Neural cell (in vitro differentiated cells): ENCODE results near the gene SNX15. TPM values are rescaled to one million over a fixed set of nuclear protein-coding genes. Genes with fewer than 3 reads are reported as not detected.

Source experiments
- H2AFZ ChIP-seq: fragments of 200-600, 300-800 bp; sonication (generic), shearing (Covaris generic); 2 replicates; pipeline ENCODE4 v1.6.0; 2014; ENCODE audit warnings: low read depth, mild to moderate bottlenecking, antibody characterized with exemption, low read length, moderate library complexity
- H3F3A ChIP-seq: fragments of 200-600 bp; shearing (Covaris generic); 2 replicates; pipeline ENCODE4 v1.6.1; 2016; ENCODE audit warnings: mild to moderate bottlenecking, moderate library complexity, mixed read lengths, antibody characterized with exemption, low read length; ENCODE audit not compliant: insufficient read depth, poor library complexity, severe bottlenecking
- H3K27ac ChIP-seq: fragments of 200-600, 300-800 bp; sonication (generic), shearing (Covaris generic); 2 replicates; pipeline ENCODE4 v1.5.1; 2014; ENCODE audit warnings: mild to moderate bottlenecking, low read length, moderate library complexity
- H3K27me3 ChIP-seq: fragments of 300-800, 200-600 bp; sonication (generic), shearing (Covaris generic); 2 replicates; pipeline ENCODE4 v1.6.0; 2014; ENCODE audit warnings: mild to moderate bottlenecking, low read depth, low read length, moderate library complexity; ENCODE audit not compliant: insufficient read depth
- H3K36me3 ChIP-seq: fragments of 300-800, 200-600 bp; sonication (generic), shearing (Covaris generic); 2 replicates; pipeline ENCODE4 v1.5.1; 2014; ENCODE audit warnings: mild to moderate bottlenecking, antibody characterized with exemption, low read length, moderate library complexity; ENCODE audit not compliant: insufficient read depth
- H3K4me2 ChIP-seq: fragments of 300-800, 200-600 bp; sonication (generic), shearing (Covaris generic); 2 replicates; pipeline ENCODE4 v1.6.0; 2014; ENCODE audit warnings: mild to moderate bottlenecking, low read length
- H3K4me3 ChIP-seq: fragments of 300-800, 200-600 bp; sonication (generic), shearing (Covaris generic); 2 replicates; pipeline ENCODE4 v1.5.1; 2014; ENCODE audit warnings: mild to moderate bottlenecking, low read length, moderate library complexity
- H3K79me2 ChIP-seq: fragments of 200-600 bp; shearing (Covaris generic); replicated peaks from 2 replicates; pipeline ENCODE4 v1.6.0; 2014; ENCODE audit warnings: mild to moderate bottlenecking, low read length, moderate library complexity; ENCODE audit not compliant: insufficient read depth
- H3K9ac ChIP-seq: fragments of 300-800, 200-600 bp; sonication (generic), shearing (Covaris generic); 2 replicates; pipeline ENCODE4 v1.6.1; 2016; ENCODE audit warnings: mild to moderate bottlenecking, low read length, mixed read lengths
- H3K9me2 ChIP-seq: fragments of 200-600 bp; shearing (Covaris generic); 2 replicates; pipeline ENCODE4 v1.6.1; 2016; ENCODE audit warnings: mild to moderate bottlenecking, low read length, mixed read lengths; ENCODE audit not compliant: insufficient read depth
- H3K9me3 ChIP-seq: fragments of 200-600, 300-800 bp; sonication (generic), shearing (Covaris generic); 2 replicates; pipeline ENCODE4 v1.6.1; 2016; ENCODE audit warnings: mild to moderate bottlenecking, mixed run types, low read length, moderate library complexity, mixed read lengths
- H4K20me1 ChIP-seq: fragments of 200-600 bp; shearing (Covaris generic); 2 replicates; pipeline ENCODE4 v1.6.1; 2016; ENCODE audit warnings: mild to moderate bottlenecking, mixed run types; ENCODE audit not compliant: insufficient read depth
- CTCF ChIP-seq: fragments of 450-650 bp; IDR thresholded peaks from 2 replicates; pipeline ENCODE4 v1.5.1; 2014; ENCODE audit warnings: antibody characterized with exemption, mild to moderate bottlenecking, moderate library complexity; ENCODE audit not compliant: poor library complexity, severe bottlenecking
- EP300 ChIP-seq: fragments of 450-650 bp; conservative IDR thresholded peaks from 2 replicates; pipeline ENCODE4 v1.6.1; 2014; ENCODE audit warnings: antibody characterized with exemption, mild to moderate bottlenecking, moderate library complexity; ENCODE audit not compliant: poor library complexity, severe bottlenecking
- EZH2 ChIP-seq: fragments of 200-600, 300-800 bp; shearing (Covaris generic), sonication (generic); IDR thresholded peaks from 2 replicates; pipeline ENCODE4 v1.6.1; 2014; ENCODE audit warnings: antibody characterized with exemption, low read length, borderline replicate concordance, mild to moderate bottlenecking; ENCODE audit not compliant: insufficient read depth, poor library complexity, severe bottlenecking
- MXI1 ChIP-seq: fragments of 450-650 bp; conservative IDR thresholded peaks from 2 replicates; pipeline ENCODE4 v1.6.1; 2014; ENCODE audit warnings: antibody characterized with exemption, mild to moderate bottlenecking; ENCODE audit not compliant: poor library complexity, severe bottlenecking
- POLR2AphosphoS5 ChIP-seq: IDR thresholded peaks from 2 replicates; pipeline ENCODE4 v1.6.1; 2012
- RAD21 ChIP-seq: fragments of 450-650 bp; conservative IDR thresholded peaks from 2 replicates; pipeline ENCODE4 v1.6.1; 2014; ENCODE audit warnings: antibody characterized with exemption, mild to moderate bottlenecking, moderate library complexity
- SMC3 ChIP-seq: fragments of 450-650 bp; conservative IDR thresholded peaks from 2 replicates; pipeline ENCODE4 v1.6.1; 2014; ENCODE audit warnings: antibody characterized with exemption, mild to moderate bottlenecking, moderate library complexity; ENCODE audit not compliant: poor library complexity
- TAF1 ChIP-seq: IDR thresholded peaks from 2 replicates; pipeline ENCODE4 v1.6.1; 2012; ENCODE audit warnings: low read depth
- polyA plus RNA-seq: library from polyadenylated mRNA; depleted of rRNA; stranded (reverse); fragments of >200 nt; gene quantifications from 2 replicates; pipeline ENCODE4 v1.2.3, GENCODE V29; 2014
- TF ChIP-seq, protein P1 (sequence below): IDR thresholded peaks from 2 replicates; pipeline ENCODE4 v1.6.1; 2012; ENCODE audit warnings: borderline replicate concordance

The SNX15 gene
- polyA plus RNA-seq, 1 donor from 2014 or later: 11.2 TPM

GRCh38 chr11:65057526-65057925, 30.3 kb downstream of the SNX15 start:
- no peaks in the 10 kb centered on the region for H3K27me3 ChIP-seq
- no peaks in the 10 kb centered on the region for H3K79me2 ChIP-seq
- no peaks in the 10 kb centered on the region for H3K36me3 ChIP-seq
- H3K9me3 ChIP-seq: no peaks in the 10 kb centered on the region
- no peak overlapping the region for H3K4me2 ChIP-seq
- H3K27ac ChIP-seq: no peak overlapping the region
- no peak for TF ChIP-seq POLR2AphosphoS5
- no peak for TF ChIP-seq TAF1
- no peak for TF ChIP-seq EP300
- TF ChIP-seq RAD21: no peak
- no peak for TF ChIP-seq MXI1
- TF ChIP-seq, protein P1, sequence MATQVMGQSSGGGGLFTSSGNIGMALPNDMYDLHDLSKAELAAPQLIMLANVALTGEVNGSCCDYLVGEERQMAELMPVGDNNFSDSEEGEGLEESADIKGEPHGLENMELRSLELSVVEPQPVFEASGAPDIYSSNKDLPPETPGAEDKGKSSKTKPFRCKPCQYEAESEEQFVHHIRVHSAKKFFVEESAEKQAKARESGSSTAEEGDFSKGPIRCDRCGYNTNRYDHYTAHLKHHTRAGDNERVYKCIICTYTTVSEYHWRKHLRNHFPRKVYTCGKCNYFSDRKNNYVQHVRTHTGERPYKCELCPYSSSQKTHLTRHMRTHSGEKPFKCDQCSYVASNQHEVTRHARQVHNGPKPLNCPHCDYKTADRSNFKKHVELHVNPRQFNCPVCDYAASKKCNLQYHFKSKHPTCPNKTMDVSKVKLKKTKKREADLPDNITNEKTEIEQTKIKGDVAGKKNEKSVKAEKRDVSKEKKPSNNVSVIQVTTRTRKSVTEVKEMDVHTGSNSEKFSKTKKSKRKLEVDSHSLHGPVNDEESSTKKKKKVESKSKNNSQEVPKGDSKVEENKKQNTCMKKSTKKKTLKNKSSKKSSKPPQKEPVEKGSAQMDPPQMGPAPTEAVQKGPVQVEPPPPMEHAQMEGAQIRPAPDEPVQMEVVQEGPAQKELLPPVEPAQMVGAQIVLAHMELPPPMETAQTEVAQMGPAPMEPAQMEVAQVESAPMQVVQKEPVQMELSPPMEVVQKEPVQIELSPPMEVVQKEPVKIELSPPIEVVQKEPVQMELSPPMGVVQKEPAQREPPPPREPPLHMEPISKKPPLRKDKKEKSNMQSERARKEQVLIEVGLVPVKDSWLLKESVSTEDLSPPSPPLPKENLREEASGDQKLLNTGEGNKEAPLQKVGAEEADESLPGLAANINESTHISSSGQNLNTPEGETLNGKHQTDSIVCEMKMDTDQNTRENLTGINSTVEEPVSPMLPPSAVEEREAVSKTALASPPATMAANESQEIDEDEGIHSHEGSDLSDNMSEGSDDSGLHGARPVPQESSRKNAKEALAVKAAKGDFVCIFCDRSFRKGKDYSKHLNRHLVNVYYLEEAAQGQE: no peak
- no peak for TF ChIP-seq EZH2
- TF ChIP-seq SMC3: no peak
- TF ChIP-seq CTCF: no peak
- no peak overlapping the region for H3K4me3 ChIP-seq
- H3F3A ChIP-seq: no peaks in the 10 kb centered on the region
- H3K9me2 ChIP-seq: no peaks in the 10 kb centered on the region
- H2AFZ ChIP-seq: no peak overlapping the region
- H4K20me1 ChIP-seq: no peaks in the 10 kb centered on the region
- H3K9ac ChIP-seq: no peak overlapping the region

DNA sequence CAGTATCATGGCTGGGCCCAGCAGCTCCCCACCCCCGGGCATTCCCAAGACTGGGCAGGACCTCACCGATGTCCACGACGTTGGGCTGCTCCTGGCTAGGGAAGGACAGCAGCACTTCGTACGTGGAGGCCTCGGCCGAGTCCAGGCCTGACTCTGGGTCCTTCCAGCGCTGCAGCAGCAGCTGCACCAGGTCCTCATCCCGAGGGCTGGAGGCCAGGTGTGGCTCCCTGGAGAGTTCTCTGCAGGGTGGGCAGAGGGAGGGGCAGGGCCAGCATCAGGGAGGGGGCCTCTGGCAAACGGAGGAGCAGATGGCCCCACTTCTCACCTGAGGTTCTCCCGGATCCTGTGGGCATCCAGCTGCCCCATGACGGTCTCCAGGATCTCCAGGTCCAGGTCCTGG, 30.8 kb downstream of the SNX15 start:
- H3K4me3 ChIP-seq: no peak overlapping the region
- no peak overlapping the region for H3K27ac ChIP-seq
- H3K27me3 ChIP-seq: no peaks in the 10 kb centered on the region
- H3K36me3 ChIP-seq: no peaks in the 10 kb centered on the region
- no peak overlapping the region for H3K4me2 ChIP-seq
- H3K9me2 ChIP-seq: no peaks in the 10 kb centered on the region
- no peaks in the 10 kb centered on the region for H4K20me1 ChIP-seq
- no peaks in the 10 kb centered on the region for H3K9me3 ChIP-seq
- no peak for TF ChIP-seq POLR2AphosphoS5
- no peak for TF ChIP-seq EZH2
- TF ChIP-seq SMC3: no peak
- no peak for TF ChIP-seq EP300
- no peak for TF ChIP-seq CTCF
- TF ChIP-seq MXI1: no peak
- no peak for TF ChIP-seq TAF1
- TF ChIP-seq RAD21: no peak
- TF ChIP-seq, protein P1: no peak
- no peak overlapping the region for H2AFZ ChIP-seq
- no peaks in the 10 kb centered on the region for H3F3A ChIP-seq
- no peaks in the 10 kb centered on the region for H3K79me2 ChIP-seq
- H3K9ac ChIP-seq: no peak overlapping the region
